HG03342 (cell line): ENCODE data around the gene ZNF19.
A peak's percentile ranks its signal among the peaks of the same experiment; 100 is the strongest.
"Not testable (repeated sequence)": the region's sequence is repeated elsewhere in the genome, so short reads cannot be mapped to it uniquely, and the experiment has no call there.

Experiments
- ATAC-seq: cut with Tn5 transposase; IDR thresholded peaks from one replicate; pipeline ENCODE4 v1.9.1; 2021; ENCODE audit warnings: mild to moderate bottlenecking, moderate library complexity; ENCODE audit not compliant: unreplicated experiment

The ZNF19 gene

GRCh38 chr16:71489122-71489521 lies at the start of gene ZNF19:
ZNF19 (minus strand) TSS chr16:71489324; CDS start chr16:71482114, 7,210 bp downstream.
- no peak for ATAC-seq

DNA sequence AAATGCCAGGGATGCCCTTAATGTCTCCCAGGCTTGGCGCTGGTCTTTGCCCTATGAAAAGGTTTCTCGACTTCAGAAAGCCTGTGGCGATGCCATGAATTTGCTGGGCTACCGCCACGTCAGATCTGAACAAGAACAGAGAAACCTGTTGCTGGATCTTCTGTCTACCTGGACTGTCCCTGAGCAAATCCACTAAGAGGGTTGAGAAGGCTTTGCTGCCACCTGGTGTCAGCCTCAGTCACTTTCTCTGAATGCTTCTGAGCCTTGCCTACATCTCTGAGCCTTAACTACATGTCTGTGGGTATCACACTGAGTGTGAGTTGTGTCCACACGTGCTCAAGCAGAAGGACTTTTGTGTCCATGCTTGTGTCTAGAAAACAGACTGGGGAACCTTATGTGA lies 48.5 kb upstream of the ZNF19 start:
- peak; percentile 62 for ATAC-seq

- ATAC-seq, result no peak
Observed at GRCh38 chr16:71536752-71537499, 47.8 kb upstream of the ZNF19 start.

- no peak for ATAC-seq
Observed at GRCh38 chr16:71532366-71532765, 43.2 kb upstream of the ZNF19 start.

- no peak for ATAC-seq
Observed at GRCh38 chr16:71528863-71529262, 39.7 kb upstream of the ZNF19 start.

DNA sequence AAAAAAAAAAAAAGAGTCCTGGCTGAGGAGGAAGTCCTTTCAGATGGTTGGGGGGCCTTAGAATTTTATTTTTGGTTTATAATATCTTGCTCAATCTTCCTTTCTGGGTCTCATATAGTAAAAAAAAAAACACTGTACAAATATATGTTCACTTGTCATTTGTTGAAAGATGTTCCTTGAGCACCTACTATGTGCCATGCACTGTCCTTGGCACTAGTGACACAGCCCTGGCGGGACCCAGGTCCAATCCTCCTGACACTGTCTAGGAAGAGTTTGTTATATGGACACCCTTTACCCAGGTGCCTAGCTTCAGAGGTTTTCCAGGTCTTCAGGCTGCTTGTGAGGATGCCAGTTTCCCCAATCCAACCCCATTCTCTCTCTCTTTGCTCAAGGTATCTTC lies 39.1 kb upstream of the ZNF19 start:
- ATAC-seq, result no peak

DNA sequence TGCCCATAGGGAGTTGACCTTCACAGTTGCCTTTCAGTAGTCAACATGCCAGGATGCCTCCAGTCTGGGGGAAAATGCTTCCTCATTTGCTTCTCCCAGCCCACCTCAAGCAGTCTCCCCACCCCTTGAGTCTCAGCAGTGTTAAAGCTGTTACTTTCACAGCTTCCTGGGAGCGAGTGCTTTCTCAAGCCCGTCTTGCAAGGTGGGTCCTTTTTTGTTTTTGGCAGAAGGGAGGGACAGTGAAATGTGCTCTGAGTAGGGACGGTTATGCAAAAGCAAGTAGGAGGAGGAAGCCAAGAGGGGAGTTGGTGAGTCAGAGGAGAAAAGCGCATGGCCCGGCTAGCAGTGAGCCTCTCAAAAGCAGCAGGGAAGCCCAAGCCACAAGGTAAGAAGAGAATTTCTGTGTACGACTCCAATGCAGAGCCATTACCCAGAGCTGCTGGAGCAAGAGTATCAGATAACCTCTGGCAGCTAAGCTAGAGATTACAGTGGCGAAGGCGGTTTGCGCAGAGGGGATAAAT lies 37.0 kb upstream of the ZNF19 start, which contains the start of gene CHST4:
Gene CHST4 (plus strand): TSS at position 316 of the 521 bp plus-strand sequence. CDS start 10,252 bp downstream, outside the sequence.
- ATAC-seq, result no peak

- no peak for ATAC-seq
Observed at GRCh38 chr16:71524566-71525553, 35.7 kb upstream of the ZNF19 start.

DNA sequence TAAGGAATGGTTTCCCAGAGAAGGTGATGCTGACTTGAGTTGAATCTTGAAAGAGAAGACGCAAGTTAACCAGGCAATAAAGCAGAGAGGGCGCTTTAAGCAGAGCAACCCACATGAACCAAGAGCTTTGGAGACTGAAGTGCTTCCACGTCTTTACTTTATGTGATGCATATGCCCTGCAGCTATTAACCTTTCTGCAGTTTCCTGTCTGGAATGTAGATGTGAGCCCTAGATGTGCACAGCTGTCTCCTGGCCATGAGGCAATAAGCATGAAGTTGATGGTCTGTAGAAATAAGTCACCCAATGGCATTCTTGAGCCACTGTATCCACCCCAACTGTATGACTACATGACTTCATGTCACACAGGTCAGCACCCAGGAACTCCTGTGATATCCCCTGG lies 31.4 kb upstream of the ZNF19 start:
- no peak for ATAC-seq

DNA sequence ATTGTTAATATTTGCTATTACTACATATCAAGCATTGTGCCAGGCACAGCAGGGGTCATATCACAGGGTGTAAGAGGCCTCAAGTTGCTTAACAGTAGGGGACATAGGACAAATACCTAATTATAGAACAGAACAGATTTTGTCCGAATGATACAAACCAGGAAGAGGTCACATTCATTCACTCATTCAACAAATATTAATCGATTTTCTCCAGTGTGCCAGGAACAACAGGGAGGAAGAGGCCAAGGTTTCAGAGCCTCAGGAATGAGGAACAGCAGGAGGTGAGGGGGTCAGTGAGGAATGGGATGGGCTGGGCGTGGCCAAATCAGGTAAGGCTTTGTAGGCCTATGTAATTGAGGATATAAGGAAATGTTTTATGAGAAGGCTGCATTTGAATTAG lies 25.9 kb upstream of the ZNF19 start:
- no peak for ATAC-seq

DNA sequence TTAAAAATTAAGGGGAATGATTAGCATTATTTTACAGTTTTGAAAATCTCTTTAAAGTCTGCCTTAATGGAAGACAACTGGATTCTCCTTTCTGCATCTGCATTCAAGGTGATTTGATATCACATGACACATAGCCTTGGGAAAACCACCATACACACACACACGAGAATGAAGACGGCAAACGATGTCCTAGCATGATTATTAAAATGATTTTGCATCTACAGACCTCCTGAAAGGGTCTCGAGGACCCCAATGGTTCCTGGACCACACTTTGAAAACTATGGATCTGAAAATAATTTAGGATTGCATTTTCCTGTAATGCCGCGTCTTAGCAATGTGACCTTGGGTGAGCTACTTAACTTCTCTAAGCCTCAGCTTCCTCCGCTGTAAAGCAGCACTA lies 25.4 kb upstream of the ZNF19 start:
- ATAC-seq, result no peak

- no peak for ATAC-seq
Observed at GRCh38 chr16:71513302-71513701, 24.2 kb upstream of the ZNF19 start.

DNA sequence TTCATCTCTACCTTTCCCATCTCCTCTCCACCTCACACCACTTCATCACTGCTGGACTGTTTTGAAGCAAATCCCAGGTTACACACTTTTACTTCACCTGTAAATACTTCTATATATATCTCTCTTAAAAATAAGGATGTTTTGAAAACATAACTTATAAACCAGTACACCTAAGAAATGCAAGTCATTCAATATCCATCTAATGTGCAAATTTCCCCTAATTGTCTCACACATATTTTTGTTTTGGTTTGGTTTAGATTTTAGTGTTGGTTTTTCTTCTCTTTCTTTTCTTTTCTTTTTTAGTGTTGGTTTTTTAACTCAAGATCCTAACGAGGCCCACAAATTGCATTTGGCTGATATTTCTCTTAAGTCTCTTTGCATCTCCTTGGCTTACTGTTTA lies 17.9 kb upstream of the ZNF19 start:
- no peak for ATAC-seq

GRCh38 chr16:71504901-71505300 lies 15.8 kb upstream of the ZNF19 start:
- ATAC-seq, result no peak

GRCh38 chr16:71504051-71504450 lies 14.9 kb upstream of the ZNF19 start:
- ATAC-seq, result not testable (repeated sequence)

DNA sequence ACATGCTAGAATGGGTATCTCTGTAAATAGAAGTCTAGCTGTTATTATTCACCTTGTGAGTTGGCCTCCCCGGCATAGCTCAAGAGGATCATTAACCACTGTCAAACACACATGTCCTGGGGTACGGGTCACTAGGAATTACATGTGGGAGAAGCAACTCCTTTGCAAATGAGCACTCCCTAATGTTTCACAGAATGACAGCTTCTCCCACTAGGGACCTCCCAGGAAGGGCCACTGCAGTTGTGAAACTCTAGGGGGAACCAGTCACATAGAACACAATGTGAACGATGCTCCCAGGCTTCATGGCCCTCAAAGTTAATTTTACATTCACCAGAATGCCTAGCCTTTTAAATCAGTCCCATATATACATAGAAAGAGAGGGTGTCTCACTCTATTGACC lies 12.4 kb upstream of the ZNF19 start:
- no peak for ATAC-seq

GRCh38 chr16:71500964-71501363 lies 11.8 kb upstream of the ZNF19 start:
- no peak for ATAC-seq

- ATAC-seq, result peak; percentile 71
Observed at GRCh38 chr16:71499775-71500364, 10.7 kb upstream of the ZNF19 start.

GRCh38 chr16:71498031-71498430 lies 8.9 kb upstream of the ZNF19 start:
- ATAC-seq, result no peak

DNA sequence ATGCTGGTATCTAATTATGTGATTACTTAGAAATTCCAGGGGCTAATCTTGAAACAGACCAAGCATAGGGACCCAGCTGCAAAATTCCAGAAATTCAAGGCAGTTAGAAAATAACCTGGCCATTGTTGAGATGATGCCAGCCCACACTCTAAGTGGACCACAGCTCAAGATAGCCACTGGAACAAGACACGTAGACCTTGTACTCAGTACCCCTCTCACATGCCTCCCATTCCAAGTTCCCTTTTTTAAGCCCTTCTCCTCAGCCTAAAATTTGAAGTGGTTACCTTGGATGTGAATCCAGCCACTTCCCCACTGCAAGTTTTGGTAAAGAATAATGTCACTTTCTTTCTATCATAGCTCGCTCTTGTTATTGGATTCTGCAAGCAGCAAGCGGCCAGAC lies 4.1 kb upstream of the ZNF19 start:
- ATAC-seq, result no peak

- ATAC-seq, result no peak
Observed at GRCh38 chr16:71492786-71493185, 3.7 kb upstream of the ZNF19 start.
